GM12878 (cell line): ENCODE data around the gene SH3GL3. TPM values are rescaled to one million over a fixed set of nuclear protein-coding genes. Genes with fewer than 3 reads are reported as not detected.

Experiments
- BMI1 ChIP-seq: fragments of 450-650 bp; IDR thresholded peaks from 2 replicates; pipeline ENCODE4 v1.6.1; 2016; ENCODE audit warnings: mild to moderate bottlenecking, moderate library complexity, borderline replicate concordance
- CHD4 ChIP-seq: fragments of 200-600 bp; sonication (generic); IDR thresholded peaks from 2 replicates; pipeline ENCODE4 v1.6.1; 2016; ENCODE audit warnings: mild to moderate bottlenecking
- E4F1 ChIP-seq: fragments of 450-650 bp; IDR thresholded peaks from 2 replicates; pipeline ENCODE4 v1.6.1; 2018; ENCODE audit warnings: borderline replicate concordance, mild to moderate bottlenecking; ENCODE audit not compliant: partially characterized antibody
- EGR1 ChIP-seq, 2 experiments: IDR thresholded peaks; 1 replicate in 1 of 2; 2 replicates in 1 of 2; pipeline ENCODE4 v1.6.1; 2011 to 2012; ENCODE audit warnings: low read depth in 2 of 2, low read length in 2 of 2, borderline replicate concordance in 1 of 2, mild to moderate bottlenecking in 1 of 2, moderate library complexity in 1 of 2
- REST ChIP-seq: IDR thresholded peaks from 2 replicates; pipeline ENCODE4 v1.6.1; 2012; ENCODE audit warnings: mild to moderate bottlenecking, low read depth, low read length
- SIN3A ChIP-seq: IDR thresholded peaks from 2 replicates; pipeline ENCODE4 v1.6.1; 2012; ENCODE audit warnings: low read depth, low read length, improper control_type of control experiment
- ZBTB40 ChIP-seq: fragments of 450-650 bp; IDR thresholded peaks from 2 replicates; pipeline ENCODE4 v1.6.1; 2016; ENCODE audit warnings: mild to moderate bottlenecking, moderate library complexity, borderline replicate concordance
- ZNF384 ChIP-seq: IDR thresholded peaks from 2 replicates; pipeline ENCODE4 v1.6.1; 2012; ENCODE audit warnings: low read depth, mild to moderate bottlenecking, low read length, improper control_type of control experiment, borderline replicate concordance
- polyA plus RNA-seq, 11 experiments: library from polyadenylated mRNA; depleted of rRNA in 4 of 11; unstranded in 6 of 11; stranded (reverse) in 5 of 11; fragments of >200 nt; fragmentation: Nextera tagmentation in 4 of 11; fragmentation: Illumina TruSeq in 1 of 11; extraction: Ambion mirVana in 4 of 11; extraction: Trizol in 1 of 11; gene quantifications; 1 replicate in 1 of 11; 2 replicates in 10 of 11; pipeline versions ENCODE4 v1.2.1 to v1.2.3, GENCODE V29; 2011 to 2016; ENCODE audit warnings: inconsistent platforms in 2 of 11, missing spikeins in 2 of 11, low read depth in 1 of 11
- total RNA-seq, 4 experiments: library from RNA; depleted of rRNA in 3 of 4; stranded (reverse); fragments of >200 nt in 3 of 4; fragmentation: Illumina TruSeq in 1 of 4; extraction: Trizol in 1 of 4; gene quantifications; 2 replicates each; pipeline versions ENCODE4 v1.2.1 to v1.2.3, GENCODE V29; 2013 to 2021

The SH3GL3 gene
- total and polyA plus RNA-seq, 10 of the 15 experiments (the other 5 are each of a cell fraction or from before 2014, with no cell fraction given) = not detected

- TF ChIP-seq REST (no peak), ZNF384 (no peak), E4F1 (no peak), BMI1 (no peak), CHD4 (no peak), ZBTB40 (no peak), EGR1 (IDR thresholded peaks at IDR 0.05; ENCODE audit: borderline replicate concordance in 1 of 2, low read depth in 2 of 2, low read length in 2 of 2) (no peak), SIN3A (no peak)
- TF ChIP-seq, all 136 proteins: peak for 0
Observed at GRCh38 chr15:83435782-83436181, 11.4 kb upstream of the SH3GL3 start (continued).
